Skin of body (tissue), 2 donors: Measurements from ENCODE around the gene ISY1. TPM values are rescaled to one million over a fixed set of nuclear protein-coding genes. Genes with fewer than 3 reads are reported as not detected.
"Not testable (repeated sequence)": the region's sequence is repeated elsewhere in the genome, so short reads cannot be mapped to it uniquely, and the experiment has no call there.

Source experiments
- DNase-seq: peaks from one replicate; lab custom pipeline; 2025; lab: John Stamatoyannopoulos, UW
- total RNA-seq: library from RNA; depleted of rRNA; stranded (reverse); fragments of >200 nt; gene quantifications from one replicate; pipeline ENCODE4 v1.2.3, GENCODE V29; 2014

Gene ISY1
- total RNA-seq, 1 donor from 2014 or later = 19.5 TPM

- no peak for DNase-seq
These were observed 5.9 kb upstream of the ISY1 start for GRCh38 chr3:129166579-129167332.

- not testable (repeated sequence) for DNase-seq
These were observed 4.7 kb upstream of the ISY1 start for GRCh38 chr3:129165594-129165993.

GRCh38 chr3:129164500-129164899, 3.6 kb upstream of the ISY1 start:
- DNase-seq = no peak

GRCh38 chr3:129162729-129163579, 2.1 kb upstream of the ISY1 start:
- no peak for DNase-seq

- no peak for DNase-seq
These were observed 1.0 kb upstream of the ISY1 start for GRCh38 chr3:129161860-129162271.

- DNase-seq = no peak
These were observed 16.1 kb downstream of the ISY1 start for GRCh38 chr3:129144786-129145185.

GRCh38 chr3:129141011-129141410, 19.9 kb downstream of the ISY1 start:
- DNase-seq = not testable (repeated sequence)

- no peak for DNase-seq
These were observed 21.0 kb downstream of the ISY1 start for GRCh38 chr3:129139911-129140310.

GRCh38 chr3:129136275-129136674, 24.6 kb downstream of the ISY1 start:
- DNase-seq = not testable (repeated sequence)

- DNase-seq = no peak
These were observed 28.6 kb downstream of the ISY1 start for GRCh38 chr3:129132097-129132866.

GRCh38 chr3:129131465-129132088, 29.3 kb downstream of the ISY1 start:
- no peak for DNase-seq

- DNase-seq = no peak
These were observed 30.5 kb downstream of the ISY1 start for GRCh38 chr3:129130291-129130813.

GRCh38 chr3:129128357-129129155, 32.3 kb downstream of the ISY1 start:
- DNase-seq = no peak

- DNase-seq = no peak
These were observed 34.1 kb downstream of the ISY1 start for GRCh38 chr3:129126726-129127280.

- no peak for DNase-seq
These were observed 37.4 kb downstream of the ISY1 start for GRCh38 chr3:129123314-129124060.

- DNase-seq = no peak
These were observed 38.4 kb downstream of the ISY1 start for GRCh38 chr3:129122412-129123011.

- DNase-seq = peak; percentile 65
These were observed 39.0 kb downstream of the ISY1 start, which contains the start of gene RAB43 for GRCh38 chr3:129121792-129122411. Gene RAB43 (minus strand): TSS chr3:129121804. CDS start chr3:129121489, 315 bp downstream.
